Fibroblast of lung (primary cell): Measurements from ENCODE around the gene ARPC2. TPM values are rescaled to one million over a fixed set of nuclear protein-coding genes. Genes with fewer than 3 reads are reported as not detected.

Source experiments
- DNase-seq, 2 donors: peaks; one replicate each; pipeline versions ENCODE4 v3.0.0 to v3.0.0-alpha.2; 2010; ENCODE audit warnings: low read depth in 2 of 2
- H2AFZ ChIP-seq: 2 replicates; pipeline ENCODE4 v1.5.1; 2012; ENCODE audit warnings: low read length, control low read depth, inconsistent platforms
- H3K27ac ChIP-seq: 2 replicates; pipeline ENCODE4 v1.5.1; 2011; ENCODE audit warnings: low read length, control low read depth; ENCODE audit not compliant: insufficient read depth
- H3K27me3 ChIP-seq: 2 replicates; pipeline ENCODE4 v1.5.1; 2011; ENCODE audit warnings: mild to moderate bottlenecking, low read length; ENCODE audit not compliant: control insufficient read depth, insufficient read depth
- H3K36me3 ChIP-seq: 2 replicates; pipeline ENCODE4 v1.5.1; 2011; ENCODE audit warnings: low read length; ENCODE audit not compliant: control insufficient read depth, insufficient read depth
- H3K4me1 ChIP-seq: 2 replicates; pipeline ENCODE4 v1.5.1; 2011; ENCODE audit warnings: low read length; ENCODE audit not compliant: control insufficient read depth, insufficient read depth; ENCODE audit errors: extremely low read depth
- H3K4me2 ChIP-seq: 2 replicates; pipeline ENCODE4 v1.5.1; 2011; ENCODE audit warnings: low read length, control low read depth; ENCODE audit not compliant: insufficient read depth; ENCODE audit errors: extremely low read depth
- H3K4me3 ChIP-seq, 4 experiments: fragments of 200-600 bp in 1 of 4; sonication (generic) in 1 of 4; replicated peaks in 1 of 4; 2 replicates each; pipeline ENCODE4 v1.5.1; 2011 to 2016; ENCODE audit warnings: low read length in 4 of 4, low read depth in 3 of 4, mild to moderate bottlenecking in 3 of 4, control low read depth in 2 of 4, inconsistent platforms in 1 of 4, mixed read lengths in 1 of 4; ENCODE audit not compliant: insufficient read depth in 1 of 4; ENCODE audit errors: control extremely low read depth in 1 of 4
- H3K79me2 ChIP-seq: 2 replicates; pipeline ENCODE4 v1.5.1; 2012; ENCODE audit warnings: mild to moderate bottlenecking, low read length, inconsistent platforms; ENCODE audit not compliant: control insufficient read depth, insufficient read depth
- H3K9ac ChIP-seq: 2 replicates; pipeline ENCODE4 v1.5.1; 2011; ENCODE audit warnings: mild to moderate bottlenecking, low read length, control low read depth; ENCODE audit not compliant: insufficient read depth
- H3K9me3 ChIP-seq: 2 replicates; pipeline ENCODE4 v1.5.1; 2012; ENCODE audit warnings: low read depth, low read length; ENCODE audit not compliant: control insufficient read depth, insufficient read depth
- H4K20me1 ChIP-seq: 2 replicates; pipeline ENCODE4 v1.5.1; 2011; ENCODE audit warnings: low read length; ENCODE audit not compliant: control insufficient read depth, insufficient read depth; ENCODE audit errors: extremely low read depth
- CTCF ChIP-seq, 2 donors: IDR thresholded peaks in 1 of 2; conservative IDR thresholded peaks in 1 of 2; 1 replicate in 1 of 2; 2 replicates in 1 of 2; pipeline ENCODE4 v1.5.1; 2011 to 2012; ENCODE audit warnings: low read length in 2 of 2, control low read depth in 1 of 2, inconsistent platforms in 1 of 2, low read depth in 1 of 2, mild to moderate bottlenecking in 1 of 2
- EZH2 ChIP-seq: IDR thresholded peaks from 2 replicates; pipeline ENCODE4 v1.5.1; 2012; ENCODE audit warnings: low read length, control low read depth, mild to moderate bottlenecking; ENCODE audit errors: missing control alignments
- polyA plus RNA-seq, 2 donors: library from polyadenylated mRNA; depleted of rRNA in 1 of 2; stranded (reverse) in 1 of 2; unstranded in 1 of 2; fragments of >200 nt; gene quantifications; 2 replicates each; pipeline ENCODE4 v1.2.1, GENCODE V29; 2011 to 2012; ENCODE audit warnings: missing spikeins in 1 of 2
- total RNA-seq: library from RNA; depleted of rRNA; stranded (reverse); fragments of >200 nt; gene quantifications from 2 replicates; pipeline ENCODE4 v1.2.1, GENCODE V29; 2014

ARPC2 gene
- total and polyA plus RNA-seq, 2 donors (not counting 1 experiment from before 2014, with no cell fraction given) = 199 to 893 TPM

GRCh38 chr2:218252509-218253231 is 35.7 kb downstream of the ARPC2 start:
- Histone ChIP-seq H2AFZ (no peak overlapping the region), H3K4me2 (no peak overlapping the region), H4K20me1 (no peaks in the 10 kb centered on the region), H3K27me3 (no peaks in the 10 kb centered on the region), H3K27ac (no peak overlapping the region), H3K9ac (no peak overlapping the region), H3K36me3 (peaks cover 34% of the 10 kb centered on the region), H3K9me3 (no peaks in the 10 kb centered on the region), H3K4me1 (no peaks in the 10 kb centered on the region), H3K4me3 (no peak overlapping the region), H3K79me2 (peaks cover 6% of the 10 kb centered on the region)
- peak; percentile 32 to 55 for DNase-seq
- no peak for TF ChIP-seq EZH2
- no peak for TF ChIP-seq CTCF (conservative IDR thresholded peaks at IDR 0.05 in 1 of 2, IDR thresholded peaks at IDR 0.05 in 1 of 2; ENCODE audit: low read depth in 1 of 2, low read length in 2 of 2)

DNA sequence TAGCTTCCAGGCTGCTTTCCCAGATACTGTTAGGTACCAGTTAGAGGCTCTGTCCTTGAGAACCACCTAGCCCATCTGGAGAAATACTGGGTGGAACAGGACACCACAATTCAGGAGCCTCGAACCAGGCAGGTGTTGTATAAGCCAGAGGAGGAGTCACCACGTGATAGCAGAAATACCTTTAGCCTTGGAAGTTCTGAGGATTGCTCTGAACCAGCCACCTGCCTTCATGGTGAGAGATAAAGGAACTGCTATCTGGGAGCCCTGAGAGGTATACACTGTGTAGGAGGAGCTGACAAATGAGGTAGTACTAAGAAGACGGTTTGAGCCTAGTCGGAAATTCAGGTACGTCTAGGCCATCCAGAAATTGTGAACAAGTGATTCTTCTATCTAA is 36.2 kb downstream of the ARPC2 start:
- no peaks in the 10 kb centered on the region for H4K20me1 ChIP-seq
- H3K9ac ChIP-seq = no peak overlapping the region
- no peaks in the 10 kb centered on the region for H3K27me3 ChIP-seq
- no peak overlapping the region for H3K27ac ChIP-seq
- peaks cover 31% of the 10 kb centered on the region for H3K36me3 ChIP-seq
- no peak overlapping the region for H2AFZ ChIP-seq
- H3K4me2 ChIP-seq = no peak overlapping the region
- no peaks in the 10 kb centered on the region for H3K9me3 ChIP-seq
- no peak overlapping the region for H3K4me3 ChIP-seq
- H3K4me1 ChIP-seq = no peaks in the 10 kb centered on the region
- TF ChIP-seq CTCF (conservative IDR thresholded peaks at IDR 0.05 in 1 of 2, IDR thresholded peaks at IDR 0.05 in 1 of 2; ENCODE audit: low read depth in 1 of 2, low read length in 2 of 2) (no peak), EZH2 (no peak)
- no peak for DNase-seq
- peaks cover 6% of the 10 kb centered on the region for H3K79me2 ChIP-seq

GRCh38 chr2:218255446-218255845 is 38.5 kb downstream of the ARPC2 start:
- Histone ChIP-seq H3K36me3 (peaks cover 16% of the 10 kb centered on the region), H4K20me1 (no peaks in the 10 kb centered on the region), H3K27ac (no peak overlapping the region)

More at GRCh38 chr2:218255446-218255845, 38.5 kb downstream of the ARPC2 start:
- H3K4me3 ChIP-seq = no peak overlapping the region
- H3K79me2 ChIP-seq = no peaks in the 10 kb centered on the region
- DNase-seq = peak; percentile 46 to 67
- H3K4me2 ChIP-seq = no peak overlapping the region
- H3K9me3 ChIP-seq = no peaks in the 10 kb centered on the region
- no peak overlapping the region for H3K9ac ChIP-seq
- TF ChIP-seq EZH2 = no peak
- no peak for TF ChIP-seq CTCF (conservative IDR thresholded peaks at IDR 0.05 in 1 of 2, IDR thresholded peaks at IDR 0.05 in 1 of 2; ENCODE audit: low read depth in 1 of 2, low read length in 2 of 2)
- H3K4me1 ChIP-seq = peaks cover 8% of the 10 kb centered on the region
- H2AFZ ChIP-seq = no peak overlapping the region
- H3K27me3 ChIP-seq = no peaks in the 10 kb centered on the region
